OCI-M2 (cell line): ENCODE results near the gene BDH1.
A peak's percentile ranks its signal among the peaks of the same experiment; 100 is the strongest.
"Not testable (repeated sequence)": the region's sequence is repeated elsewhere in the genome, so short reads cannot be mapped to it uniquely, and the experiment has no call there.

ENCODE experiments used
- DNase-seq: peaks from one replicate; lab custom pipeline; 2025; ENCODE audit not compliant: unreplicated experiment; lab: John Stamatoyannopoulos, UW

BDH1 gene

GRCh38 chr3:197578376-197578775 lies 22.6 kb upstream of the BDH1 start:
- DNase-seq = no peak

- DNase-seq = no peak
Observed at GRCh38 chr3:197577366-197578074, 21.8 kb upstream of the BDH1 start.

- no peak for DNase-seq
Observed at GRCh38 chr3:197576838-197577237, 21.1 kb upstream of the BDH1 start.

DNA sequence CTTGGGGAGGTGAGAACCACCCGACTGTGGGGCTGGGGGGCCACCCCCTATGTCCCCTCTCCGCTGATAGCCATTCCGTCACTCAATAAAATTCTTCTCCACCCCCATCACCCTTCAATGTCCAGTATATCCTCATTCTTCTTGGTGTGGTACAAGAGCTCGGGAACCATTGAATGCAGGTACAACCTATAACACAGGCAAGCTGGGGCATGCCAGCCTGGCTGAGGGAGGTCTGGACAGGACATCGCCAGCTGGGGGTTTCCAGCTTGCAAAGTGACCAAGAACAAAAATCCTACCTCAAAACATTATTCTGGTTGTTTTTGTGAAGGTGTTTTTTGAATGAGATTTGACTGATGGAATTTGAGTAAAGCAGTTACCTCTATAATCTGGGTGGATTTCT lies 19.6 kb upstream of the BDH1 start:
- no peak for DNase-seq

GRCh38 chr3:197574396-197574991 lies 18.7 kb upstream of the BDH1 start:
- DNase-seq = not testable (repeated sequence)

- no peak for DNase-seq
Observed at GRCh38 chr3:197573048-197573767, 17.4 kb upstream of the BDH1 start.

- not testable (repeated sequence) for DNase-seq
Observed at GRCh38 chr3:197571880-197572172, 16.1 kb upstream of the BDH1 start.

- not testable (repeated sequence) for DNase-seq
Observed at GRCh38 chr3:197571074-197571879, 15.5 kb upstream of the BDH1 start.

- DNase-seq = not testable (repeated sequence)
Observed at GRCh38 chr3:197569433-197569832, 13.7 kb upstream of the BDH1 start.

GRCh38 chr3:197567904-197568681 lies 12.3 kb upstream of the BDH1 start:
- no peak for DNase-seq

DNA sequence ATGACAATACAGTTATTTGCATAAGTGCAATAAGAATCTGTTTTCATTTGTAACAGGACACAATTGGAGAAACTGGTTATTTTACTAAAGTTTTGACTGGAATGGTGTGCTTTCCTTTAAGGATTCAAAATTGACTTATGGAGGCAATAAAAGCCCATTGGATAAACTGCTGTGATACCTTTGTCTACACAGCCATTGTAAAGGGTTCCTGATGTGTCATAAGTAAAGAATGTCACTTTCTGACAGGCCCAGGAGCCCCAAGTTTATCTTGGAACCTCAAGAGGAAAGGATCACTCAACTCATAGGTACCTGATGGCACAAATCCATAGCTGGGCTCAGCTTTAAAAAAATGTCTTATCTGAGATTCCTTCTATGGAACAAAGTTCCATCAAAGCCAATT lies 10.4 kb upstream of the BDH1 start:
- DNase-seq = not testable (repeated sequence)

DNA sequence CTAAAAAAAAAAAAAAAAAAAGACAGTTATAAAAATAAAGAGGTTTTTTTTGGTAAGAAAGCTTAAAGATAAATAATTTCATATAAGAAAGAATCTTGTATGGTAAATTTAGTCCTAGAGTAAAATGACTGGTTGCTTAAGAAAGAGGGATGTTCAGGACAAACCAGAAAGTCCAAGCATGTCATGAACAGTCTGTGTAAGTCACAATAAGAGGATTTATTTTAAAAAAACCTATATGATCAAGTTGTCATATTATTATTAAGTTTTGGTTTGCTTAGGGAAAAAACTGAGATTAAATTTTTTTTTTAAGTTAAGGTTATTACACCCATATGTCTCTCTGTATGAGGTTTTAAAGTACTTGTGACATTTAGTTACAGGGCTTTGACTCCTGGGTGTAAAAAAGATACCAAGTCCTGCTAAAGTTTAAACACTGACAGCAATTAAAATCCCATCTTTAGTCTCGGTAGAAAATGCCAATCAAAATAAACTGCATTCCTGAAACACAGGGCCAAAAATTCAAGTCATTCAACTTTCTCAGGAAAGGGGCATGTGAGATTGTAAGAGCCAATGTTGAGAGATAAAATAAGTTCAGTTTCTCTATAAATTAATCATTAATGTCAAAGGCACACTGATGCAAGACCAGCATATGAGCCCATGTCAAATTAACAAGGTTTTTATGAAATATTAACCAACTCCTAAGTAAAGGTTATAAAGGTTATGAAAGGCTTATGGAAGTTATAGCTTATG lies 8.5 kb upstream of the BDH1 start:
- DNase-seq = no peak

DNA sequence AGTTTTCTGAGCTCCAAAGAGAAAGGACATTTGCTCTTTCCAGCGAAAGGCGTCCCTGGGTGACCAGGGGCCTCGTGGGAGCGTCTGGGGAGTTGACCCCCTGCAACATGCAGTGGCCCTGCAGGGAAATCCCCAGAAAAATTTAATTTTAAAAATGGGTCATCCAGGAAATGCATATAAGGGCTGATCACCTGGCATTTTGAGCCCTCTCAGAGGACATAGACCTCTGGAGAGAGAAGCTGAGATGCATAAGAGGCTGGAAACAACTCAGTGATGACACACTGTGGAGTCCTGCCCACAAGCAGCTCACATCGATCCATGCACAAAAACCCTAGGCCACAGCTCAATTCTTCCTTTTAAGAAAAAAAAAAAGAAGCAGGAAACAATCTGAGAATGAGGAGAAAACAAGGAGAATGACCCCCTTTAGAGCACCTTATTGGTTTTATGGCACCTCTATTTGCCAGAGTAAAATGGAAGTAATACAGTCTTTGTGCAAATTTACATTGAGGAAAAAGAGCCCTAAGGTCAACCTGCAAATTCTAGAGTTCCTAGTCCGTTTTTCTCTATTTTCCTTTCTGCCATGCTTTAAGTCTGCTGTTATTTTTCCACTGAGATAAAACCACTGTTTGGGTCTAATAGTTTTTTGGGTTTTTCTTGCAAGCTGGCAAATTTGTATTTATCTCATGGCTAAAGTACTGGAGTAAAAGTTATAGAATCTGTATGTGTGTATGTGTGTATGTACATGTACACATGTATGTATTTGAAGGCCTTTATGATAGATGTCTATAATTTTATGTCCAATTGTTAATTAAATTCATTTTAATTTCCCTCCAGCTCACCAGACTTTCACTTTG lies 6.9 kb upstream of the BDH1 start:
- DNase-seq = no peak

DNA sequence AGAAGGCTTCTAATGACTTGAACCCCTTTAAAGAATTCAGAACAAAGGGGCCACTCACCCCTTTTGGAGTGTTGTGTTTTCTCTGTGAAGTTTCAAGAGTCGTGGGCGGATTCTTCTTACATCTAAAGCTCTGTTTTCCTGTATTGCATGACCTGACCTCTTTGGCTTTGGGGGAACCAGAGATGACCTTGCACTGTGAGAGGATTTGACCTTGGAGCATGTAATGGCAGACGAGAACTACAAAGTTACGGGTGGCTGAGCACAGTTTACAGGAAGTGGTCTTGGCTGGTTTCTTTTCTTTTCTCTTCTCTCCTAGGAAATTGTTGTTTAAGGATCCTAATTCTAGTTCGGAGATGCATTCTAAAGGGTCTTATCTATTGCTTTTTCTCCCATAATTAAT lies 6.2 kb upstream of the BDH1 start:
- no peak for DNase-seq

DNA sequence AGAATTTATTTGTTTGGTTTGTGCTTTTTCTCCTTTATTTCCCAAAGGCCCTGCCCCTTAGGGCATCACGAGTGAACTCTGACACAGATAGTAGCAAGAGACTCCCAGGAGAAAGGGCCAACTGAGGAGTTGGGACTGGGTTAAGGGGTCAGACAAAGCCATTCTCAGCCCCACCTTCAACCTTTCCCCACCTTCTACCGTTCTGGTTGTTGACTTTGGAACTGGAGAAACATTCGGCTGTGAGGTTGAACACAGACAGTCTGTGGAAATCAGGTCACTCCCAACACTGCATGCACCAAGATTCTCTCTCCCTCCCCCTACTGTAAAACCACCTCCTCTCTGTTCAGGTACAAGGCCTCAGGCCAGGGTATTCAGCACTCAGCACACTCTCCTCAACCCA lies 3.9 kb upstream of the BDH1 start:
- no peak for DNase-seq

- DNase-seq = peak; percentile 69
Observed at GRCh38 chr3:197554562-197555280, 1.0 kb downstream of the BDH1 start.

- DNase-seq = no peak
Observed at GRCh38 chr3:197554196-197554561, 1.6 kb downstream of the BDH1 start.

GRCh38 chr3:197552198-197552597 lies 3.6 kb downstream of the BDH1 start:
- DNase-seq = no peak

- no peak for DNase-seq
Observed at GRCh38 chr3:197550489-197550888, 5.3 kb downstream of the BDH1 start.
